SK-N-SH (cell line): Measurements from ENCODE around the gene CDKN2B-AS1.

Source experiments
- CTCF ChIP-seq: fragments of 200-600 bp; sonication (generic); IDR thresholded peaks from 2 replicates; pipeline ENCODE4 v1.6.1; 2017; ENCODE audit warnings: antibody characterized with exemption, mild to moderate bottlenecking, moderate library complexity
- ELF1 ChIP-seq: IDR thresholded peaks from 2 replicates; pipeline ENCODE4 v1.4.0; 2012
- EP300 ChIP-seq, 2 experiments: IDR thresholded peaks; 2 replicates each; pipeline versions ENCODE4 v1.4.0 to v1.6.1; 2012; ENCODE audit warnings: borderline replicate concordance in 1 of 2, low read depth in 1 of 2, low read length in 1 of 2
- EZH2phosphoT487 ChIP-seq: fragments of 200-600 bp; sonication (generic); IDR thresholded peaks from 2 replicates; pipeline ENCODE4 v1.6.1; 2017; ENCODE audit warnings: low read depth, mixed run types, mild to moderate bottlenecking, antibody characterized with exemption, moderate library complexity, borderline replicate concordance
- FOXM1 ChIP-seq: IDR thresholded peaks from 2 replicates; pipeline ENCODE4 v1.4.0; 2012; ENCODE audit warnings: low read depth, mild to moderate bottlenecking
- MXI1 ChIP-seq: IDR thresholded peaks from 2 replicates; pipeline ENCODE4 v1.6.1; 2012; ENCODE audit warnings: mild to moderate bottlenecking, low read depth, low read length, improper control_type of control experiment
- POLR2AphosphoS5 ChIP-seq: IDR thresholded peaks from 2 replicates; pipeline ENCODE4 v1.6.1; 2012; ENCODE audit warnings: low read depth, low read length
- REST ChIP-seq: IDR thresholded peaks from 2 replicates; pipeline ENCODE4 v1.6.1; 2012; ENCODE audit warnings: mild to moderate bottlenecking, low read depth, low read length, moderate library complexity

GRCh38 chr9:22073349-22073748, 78.8 kb downstream of the CDKN2B-AS1 start:
- no peak for TF ChIP-seq EZH2phosphoT487
- no peak for TF ChIP-seq MXI1
- no peak for TF ChIP-seq FOXM1
- TF ChIP-seq CTCF = no peak
- TF ChIP-seq EP300 (IDR thresholded peaks at IDR 0.05; ENCODE audit: borderline replicate concordance in 1 of 2, low read depth in 1 of 2, low read length in 1 of 2) = no peak
- TF ChIP-seq REST = no peak
- TF ChIP-seq POLR2AphosphoS5 = no peak
- TF ChIP-seq ELF1 = no peak
